Cardiac fibroblast (primary cell): ENCODE results near the gene MAP7D2.
A peak's percentile ranks its signal among the peaks of the same experiment; 100 is the strongest.

Experiments used
- DNase-seq, 2 donors: peaks; one replicate each; pipeline versions ENCODE4 v3.0.0 to v3.0.0-alpha.2; 2010; ENCODE audit warnings: low read depth in 2 of 2
- H3K4me3 ChIP-seq, 2 donors: replicated peaks in 1 of 2; 1 replicate in 1 of 2; 2 replicates in 1 of 2; pipeline ENCODE4 v1.5.1; 2011; ENCODE audit warnings: low read depth in 2 of 2, low read length in 2 of 2, mild to moderate bottlenecking in 2 of 2, moderate library complexity in 1 of 2
- TF ChIP-seq, protein P1 (sequence below): IDR thresholded peaks from one replicate; pipeline ENCODE4 v1.5.1; 2011; ENCODE audit warnings: low read depth, mild to moderate bottlenecking, low read length, inconsistent platforms

MAP7D2 gene

GRCh38 chrX:20143561-20143960 is 26.9 kb upstream of the MAP7D2 start:
- TF ChIP-seq, protein P1, sequence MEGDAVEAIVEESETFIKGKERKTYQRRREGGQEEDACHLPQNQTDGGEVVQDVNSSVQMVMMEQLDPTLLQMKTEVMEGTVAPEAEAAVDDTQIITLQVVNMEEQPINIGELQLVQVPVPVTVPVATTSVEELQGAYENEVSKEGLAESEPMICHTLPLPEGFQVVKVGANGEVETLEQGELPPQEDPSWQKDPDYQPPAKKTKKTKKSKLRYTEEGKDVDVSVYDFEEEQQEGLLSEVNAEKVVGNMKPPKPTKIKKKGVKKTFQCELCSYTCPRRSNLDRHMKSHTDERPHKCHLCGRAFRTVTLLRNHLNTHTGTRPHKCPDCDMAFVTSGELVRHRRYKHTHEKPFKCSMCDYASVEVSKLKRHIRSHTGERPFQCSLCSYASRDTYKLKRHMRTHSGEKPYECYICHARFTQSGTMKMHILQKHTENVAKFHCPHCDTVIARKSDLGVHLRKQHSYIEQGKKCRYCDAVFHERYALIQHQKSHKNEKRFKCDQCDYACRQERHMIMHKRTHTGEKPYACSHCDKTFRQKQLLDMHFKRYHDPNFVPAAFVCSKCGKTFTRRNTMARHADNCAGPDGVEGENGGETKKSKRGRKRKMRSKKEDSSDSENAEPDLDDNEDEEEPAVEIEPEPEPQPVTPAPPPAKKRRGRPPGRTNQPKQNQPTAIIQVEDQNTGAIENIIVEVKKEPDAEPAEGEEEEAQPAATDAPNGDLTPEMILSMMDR: no peak
- no peak for DNase-seq
- H3K4me3 ChIP-seq: no peak overlapping the region

DNA sequence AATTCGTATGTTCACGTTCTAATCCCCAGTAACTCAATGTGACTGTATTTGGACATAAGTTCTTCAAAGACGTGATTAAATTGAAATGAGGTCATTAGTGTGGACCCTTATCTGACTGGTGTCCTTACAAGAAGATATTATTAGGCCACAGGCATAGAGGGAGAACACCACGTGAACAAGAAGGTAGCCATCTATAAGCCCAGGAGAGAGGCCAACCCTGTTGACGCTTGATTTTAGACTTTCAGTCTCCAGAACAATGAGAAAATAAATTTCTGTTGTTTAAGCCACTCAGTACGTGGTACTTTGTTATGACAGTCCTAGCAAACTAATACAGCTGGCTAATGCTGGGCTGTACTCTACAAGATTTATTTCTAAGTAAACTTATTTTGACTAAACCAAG is 26.4 kb upstream of the MAP7D2 start:
- DNase-seq: no peak
- H3K4me3 ChIP-seq: no peak overlapping the region
- TF ChIP-seq, protein P1: no peak

DNA sequence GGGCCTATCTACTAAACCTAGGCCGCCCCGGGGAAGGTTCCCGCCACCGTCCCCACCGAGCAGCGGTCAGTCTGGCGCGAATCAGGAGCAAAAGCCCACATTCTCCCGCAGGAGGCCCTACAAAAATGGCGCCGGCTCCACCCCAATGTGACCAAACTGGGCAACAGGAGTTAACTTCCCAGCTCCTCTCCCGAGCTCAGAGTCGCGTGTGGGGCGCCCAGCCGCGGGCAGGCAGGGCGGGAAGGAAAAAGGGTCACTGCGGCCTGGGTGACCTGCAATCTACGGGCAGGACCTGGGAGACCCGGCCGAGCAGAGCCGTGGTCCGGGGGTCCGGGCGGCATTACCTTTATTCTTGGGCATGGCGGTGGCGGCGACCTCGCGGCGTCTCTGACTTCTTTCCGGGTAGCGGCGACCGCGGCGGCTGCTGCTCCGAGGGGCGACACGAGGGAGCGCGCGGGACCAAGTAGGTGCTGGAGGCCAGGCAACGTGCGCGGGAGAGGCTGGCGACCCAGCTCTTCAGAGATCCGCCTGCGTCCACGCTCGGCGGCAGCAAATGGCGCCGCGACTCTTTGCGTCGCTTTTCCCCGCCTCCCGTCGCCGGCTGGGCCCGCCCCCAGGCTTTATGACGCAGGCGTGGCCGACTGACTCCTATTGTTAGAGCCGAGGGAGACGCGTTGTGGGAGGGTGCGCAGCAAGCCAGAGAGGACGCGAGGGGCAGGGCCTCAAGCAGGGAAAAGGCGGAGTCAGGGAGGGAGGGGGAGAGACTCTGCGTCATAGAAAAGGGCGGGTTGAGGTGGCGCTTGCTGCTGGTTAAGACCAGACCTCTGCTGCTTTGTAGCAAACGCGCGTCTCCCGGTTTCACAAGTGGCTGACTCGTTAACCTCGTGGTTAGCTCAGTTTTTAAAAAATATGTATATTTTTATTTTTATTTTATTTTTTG is 24.8 kb upstream of the MAP7D2 start, which contains the start of gene EIF1AX:
EIF1AX (minus strand) TSS at position 558 of the 940 bp plus-strand sequence; CDS start at position 360, 198 bp downstream.
- peak; percentile 98 for DNase-seq
- H3K4me3 ChIP-seq: peak within 1 kb of the TSS; percentile 75 to 80
- TF ChIP-seq, protein P1: no peak

GRCh38 chrX:20140420-20140819 is 23.7 kb upstream of the MAP7D2 start:
- DNase-seq: peak in 1 of 2 donors; percentile 11
- TF ChIP-seq, protein P1: no peak

GRCh38 chrX:20139966-20140365 is 23.3 kb upstream of the MAP7D2 start:
- TF ChIP-seq, protein P1: no peak
- peak overlapping the region; percentile 75 to 80 for H3K4me3 ChIP-seq
- peak; percentile 37 to 74 for DNase-seq

More at GRCh38 chrX:20140420-20140819, 23.7 kb upstream of the MAP7D2 start:
- H3K4me3 ChIP-seq: peak overlapping the region; percentile 75 to 80

DNA sequence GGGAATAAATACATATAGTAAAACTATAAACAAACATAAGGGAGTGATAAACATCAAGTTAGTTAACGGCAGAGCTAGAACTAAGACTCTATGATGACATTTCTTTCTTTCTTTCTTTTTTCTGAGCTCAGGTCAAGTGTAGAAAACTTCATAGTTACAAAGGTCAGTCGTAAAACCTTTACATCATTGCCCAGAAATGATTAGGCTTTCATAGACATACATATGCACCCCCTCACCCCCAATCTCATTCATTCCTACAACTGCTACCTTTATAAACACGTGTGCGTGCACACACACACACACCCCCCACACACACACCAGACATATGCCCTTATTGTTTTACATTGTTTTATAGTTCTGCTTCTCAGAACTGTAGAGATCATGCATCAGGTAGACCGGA is 19.2 kb upstream of the MAP7D2 start:
- DNase-seq: no peak
- TF ChIP-seq, protein P1: no peak
- no peak overlapping the region for H3K4me3 ChIP-seq
